ENCODE data around the gene SPEF1. TPM values are rescaled to one million over a fixed set of nuclear protein-coding genes. Genes with fewer than 3 reads are reported as not detected.

SPEF1 gene
- total RNA-seq, 2 donors from 2014 or later: not detected

- DNase-seq (ENCODE audit: low spot score): peak; percentile 58
- intact Hi-C loops (cut with DNase I): no loop called here
Measured at GRCh38 chr20:3755814-3756480, 25.3 kb downstream of the SPEF1 start.

GRCh38 chr20:3755269-3755668, 26.0 kb downstream of the SPEF1 start:
- intact Hi-C loops (cut with DNase I): no loop called here
- peak; percentile 79 for DNase-seq (ENCODE audit: low spot score)

GRCh38 chr20:3754276-3754630, 27.0 kb downstream of the SPEF1 start:
- intact Hi-C loops (cut with DNase I): no loop called here
- no peak for DNase-seq (ENCODE audit: low spot score)

GRCh38 chr20:3753501-3754275, 27.6 kb downstream of the SPEF1 start:
- DNase-seq (ENCODE audit: low spot score): no peak
- intact Hi-C loops (cut with DNase I): no loop called here

GRCh38 chr20:3753098-3753497, 28.1 kb downstream of the SPEF1 start:
- intact Hi-C loops (cut with DNase I): no loop called here
- no peak for DNase-seq (ENCODE audit: low spot score)

- no peak for DNase-seq (ENCODE audit: low spot score)
- intact Hi-C loops (cut with DNase I): no loop called here
Measured at GRCh38 chr20:3752386-3752759, 28.9 kb downstream of the SPEF1 start.

GRCh38 chr20:3751675-3752385, 29.4 kb downstream of the SPEF1 start:
- intact Hi-C loops (cut with DNase I): loop anchor here in 1 of 2 donors (2.0 kb wide), 1 partner anchor 75 kb away; no protein-coding TSS in a partner anchor
- DNase-seq (ENCODE audit: low spot score): peak; percentile 87

GRCh38 chr20:3751305-3751674, 30.0 kb downstream of the SPEF1 start:
- intact Hi-C loops (cut with DNase I): loop anchor here in 1 of 2 donors (2.0 kb wide), 1 partner anchor 74 kb away; no protein-coding TSS in a partner anchor
- DNase-seq (ENCODE audit: low spot score): no peak

- intact Hi-C loops (cut with DNase I): loop anchor here in 1 of 2 donors (2.0 kb wide), 1 partner anchor 73 kb away; no protein-coding TSS in a partner anchor
- DNase-seq (ENCODE audit: low spot score): no peak
Measured at GRCh38 chr20:3749689-3750531, 31.3 kb downstream of the SPEF1 start.

- no peak for DNase-seq (ENCODE audit: low spot score)
- intact Hi-C loops (cut with DNase I): no loop called here
Measured at GRCh38 chr20:3749087-3749688, 32.1 kb downstream of the SPEF1 start.

- intact Hi-C loops (cut with DNase I): no loop called here
- no peak for DNase-seq (ENCODE audit: low spot score)
Measured at GRCh38 chr20:3748073-3748472, 33.2 kb downstream of the SPEF1 start.

- intact Hi-C loops (cut with DNase I): no loop called here
- DNase-seq (ENCODE audit: low spot score): no peak
Measured at GRCh38 chr20:3747471-3747870, 33.8 kb downstream of the SPEF1 start.

- intact Hi-C loops (cut with DNase I): no loop called here
- no peak for DNase-seq (ENCODE audit: low spot score)
Measured at GRCh38 chr20:3745686-3746173, 35.5 kb downstream of the SPEF1 start.

- peak; percentile 93 for DNase-seq (ENCODE audit: low spot score)
- intact Hi-C loops (cut with DNase I): no loop called here
Measured at GRCh38 chr20:3744806-3745685, 36.2 kb downstream of the SPEF1 start.

GRCh38 chr20:3744037-3744436, 37.2 kb downstream of the SPEF1 start:
- intact Hi-C loops (cut with DNase I): no loop called here
- no peak for DNase-seq (ENCODE audit: low spot score)

- intact Hi-C loops (cut with DNase I): no loop called here
- no peak for DNase-seq (ENCODE audit: low spot score)
Measured at GRCh38 chr20:3743251-3743650, 38.0 kb downstream of the SPEF1 start.

GRCh38 chr20:3741836-3742458, 39.3 kb downstream of the SPEF1 start:
- no peak for DNase-seq (ENCODE audit: low spot score)

More at GRCh38 chr20:3741836-3742458, 39.3 kb downstream of the SPEF1 start:
- intact Hi-C loops (cut with DNase I): no loop called here
